Upper lobe of right lung (tissue), 1 donor: ENCODE results near the gene FAM131B. TPM values are rescaled to one million over a fixed set of nuclear protein-coding genes. Genes with fewer than 3 reads are reported as not detected.

Experiments
- ATAC-seq: fragments of 200-7000 bp; cut with Tn5 transposase; one replicate; pipeline ENCODE4 v1.9.1; 2020; ENCODE audit warnings: mild to moderate bottlenecking, moderate library complexity
- DNase-seq: peaks from one replicate; pipeline ENCODE4 v3.0.0-alpha.2; 2020
- H3K27ac ChIP-seq: fragments of 200-600 bp; one replicate; pipeline ENCODE4 v1.8.0; 2022
- H3K27me3 ChIP-seq: fragments of 200-600 bp; one replicate; pipeline ENCODE4 v1.8.0; 2022; ENCODE audit warnings: mild to moderate bottlenecking
- H3K36me3 ChIP-seq: fragments of 200-600 bp; one replicate; pipeline ENCODE4 v1.8.0; 2022
- H3K4me1 ChIP-seq: fragments of 200-600 bp; one replicate; pipeline ENCODE4 v1.8.0; 2022
- H3K4me3 ChIP-seq: fragments of 200-600 bp; one replicate; pipeline ENCODE4 v1.8.0; 2022; ENCODE audit warnings: mild to moderate bottlenecking
- H3K9me3 ChIP-seq: fragments of 200-600 bp; one replicate; pipeline ENCODE4 v1.8.0; 2022
- intact Hi-C: fragments of 100-400 bp; cut with DNase I; formaldehyde crosslinking; loops from one replicate; pipeline ENCODE4 v1.11.0; 2022
- total RNA-seq: library from RNA; stranded (reverse); fragmentation: NEBNext Ultra II Directional; extraction: Animal tissue kit (Norgen Biotek cat#: 25700); gene quantifications from one replicate; pipeline ENCODE4 v1.2.1, GENCODE V29; 2021
- TF ChIP-seq, protein P1 (sequence below): fragments of 200-600 bp; IDR thresholded peaks from one replicate; pipeline ENCODE4 v1.8.0; 2022; ENCODE audit warnings: antibody characterized with exemption
- donor health status: DM: no; HTN: yes; CAD: no; lungs with severe emphysema.

Gene FAM131B
- total RNA-seq, 1 donor from 2014 or later, result 0.90 TPM

DNA sequence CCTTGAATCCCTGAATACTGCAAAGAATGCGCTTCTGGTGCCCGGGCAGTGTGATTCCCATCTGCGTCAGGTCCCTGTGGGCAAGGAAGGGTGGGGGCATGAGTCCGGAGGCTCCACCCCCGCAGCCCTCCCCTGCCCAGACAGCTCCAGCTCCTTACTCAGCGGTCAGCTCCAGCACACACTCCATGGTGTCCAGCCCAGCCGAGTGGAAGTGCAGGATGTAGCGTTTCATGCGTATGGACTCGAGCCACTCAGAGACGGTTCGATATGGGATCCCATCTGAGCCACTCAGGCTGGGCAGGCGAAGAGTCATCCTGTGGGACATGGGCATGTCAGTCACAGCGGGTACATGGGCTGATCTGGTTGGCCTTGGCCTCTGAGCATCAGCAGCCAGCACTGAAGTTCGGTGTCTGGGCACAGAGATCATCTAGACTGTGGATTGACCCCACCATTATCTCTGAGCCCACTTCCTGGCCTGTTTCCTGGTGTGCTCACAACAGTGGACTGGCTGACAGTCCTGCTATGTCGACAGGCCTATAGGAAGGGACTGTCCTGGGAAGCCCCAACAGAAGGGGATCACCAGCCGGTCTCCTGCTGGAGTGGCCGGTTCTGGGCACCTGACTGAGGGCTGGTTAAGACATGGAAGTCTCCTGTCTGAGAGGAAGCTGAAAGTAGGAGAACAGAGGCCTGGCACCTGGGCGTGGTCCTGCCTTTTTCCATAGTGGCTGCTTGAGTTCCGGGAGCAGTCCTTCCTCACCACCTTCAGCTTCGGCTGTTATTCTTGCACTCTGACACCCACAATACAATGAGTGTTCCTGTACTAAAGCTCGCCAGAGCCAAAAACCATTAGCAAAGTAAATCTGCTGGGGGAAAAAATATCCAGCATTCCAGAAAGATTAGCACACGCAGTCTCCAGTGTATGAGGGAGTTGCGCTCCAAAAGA lies 29.2 kb upstream of the FAM131B start:
- TF ChIP-seq, protein P1, sequence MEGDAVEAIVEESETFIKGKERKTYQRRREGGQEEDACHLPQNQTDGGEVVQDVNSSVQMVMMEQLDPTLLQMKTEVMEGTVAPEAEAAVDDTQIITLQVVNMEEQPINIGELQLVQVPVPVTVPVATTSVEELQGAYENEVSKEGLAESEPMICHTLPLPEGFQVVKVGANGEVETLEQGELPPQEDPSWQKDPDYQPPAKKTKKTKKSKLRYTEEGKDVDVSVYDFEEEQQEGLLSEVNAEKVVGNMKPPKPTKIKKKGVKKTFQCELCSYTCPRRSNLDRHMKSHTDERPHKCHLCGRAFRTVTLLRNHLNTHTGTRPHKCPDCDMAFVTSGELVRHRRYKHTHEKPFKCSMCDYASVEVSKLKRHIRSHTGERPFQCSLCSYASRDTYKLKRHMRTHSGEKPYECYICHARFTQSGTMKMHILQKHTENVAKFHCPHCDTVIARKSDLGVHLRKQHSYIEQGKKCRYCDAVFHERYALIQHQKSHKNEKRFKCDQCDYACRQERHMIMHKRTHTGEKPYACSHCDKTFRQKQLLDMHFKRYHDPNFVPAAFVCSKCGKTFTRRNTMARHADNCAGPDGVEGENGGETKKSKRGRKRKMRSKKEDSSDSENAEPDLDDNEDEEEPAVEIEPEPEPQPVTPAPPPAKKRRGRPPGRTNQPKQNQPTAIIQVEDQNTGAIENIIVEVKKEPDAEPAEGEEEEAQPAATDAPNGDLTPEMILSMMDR, result no peak
- H3K27ac ChIP-seq, result peak overlapping the region; percentile 90
- H3K36me3 ChIP-seq, result peaks cover 49% of the 10 kb centered on the region
- DNase-seq (no peak), ATAC-seq (peak; percentile 39)
- no peaks in the 10 kb centered on the region for H3K9me3 ChIP-seq
- H3K4me3 ChIP-seq, result no peak overlapping the region
- intact Hi-C loops, result no loop called here
- peaks cover 61% of the 10 kb centered on the region for H3K4me1 ChIP-seq
- no peaks in the 10 kb centered on the region for H3K27me3 ChIP-seq

DNA sequence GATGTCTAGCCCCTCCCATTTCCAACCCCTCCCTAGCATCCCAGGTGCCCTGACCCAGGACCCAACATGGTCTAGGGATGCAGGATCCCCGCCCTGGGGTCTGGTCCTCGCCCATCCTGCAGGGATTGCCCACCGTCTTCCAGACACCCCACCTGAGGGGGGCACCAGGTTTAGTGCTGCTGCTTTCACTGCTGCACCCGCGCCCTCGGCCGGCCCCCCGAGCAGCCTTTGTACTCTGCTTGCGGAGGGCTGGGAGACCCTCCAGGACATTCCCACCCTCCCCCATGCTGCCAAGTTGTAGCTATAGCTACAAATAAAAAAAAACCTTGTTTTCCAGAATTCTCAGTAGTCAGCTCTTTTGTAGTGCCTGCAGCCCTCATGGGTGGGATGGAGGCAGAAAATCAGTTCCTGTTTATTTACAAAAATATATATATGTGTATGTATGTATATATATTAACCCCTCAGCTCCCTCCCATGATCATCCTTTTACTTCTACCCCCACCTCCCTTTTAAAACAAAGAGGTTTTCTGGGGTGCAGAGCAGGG lies 28.3 kb upstream of the FAM131B start:
- TF ChIP-seq, protein P1, result no peak
- Histone ChIP-seq H3K27ac (peak overlapping the region; percentile 90), H3K27me3 (no peaks in the 10 kb centered on the region), H3K4me1 (peaks cover 56% of the 10 kb centered on the region), H3K9me3 (no peaks in the 10 kb centered on the region), H3K36me3 (peaks cover 49% of the 10 kb centered on the region), H3K4me3 (no peak overlapping the region)
- ATAC-seq (no peak), DNase-seq (no peak)
- intact Hi-C loops, result no loop called here

DNA sequence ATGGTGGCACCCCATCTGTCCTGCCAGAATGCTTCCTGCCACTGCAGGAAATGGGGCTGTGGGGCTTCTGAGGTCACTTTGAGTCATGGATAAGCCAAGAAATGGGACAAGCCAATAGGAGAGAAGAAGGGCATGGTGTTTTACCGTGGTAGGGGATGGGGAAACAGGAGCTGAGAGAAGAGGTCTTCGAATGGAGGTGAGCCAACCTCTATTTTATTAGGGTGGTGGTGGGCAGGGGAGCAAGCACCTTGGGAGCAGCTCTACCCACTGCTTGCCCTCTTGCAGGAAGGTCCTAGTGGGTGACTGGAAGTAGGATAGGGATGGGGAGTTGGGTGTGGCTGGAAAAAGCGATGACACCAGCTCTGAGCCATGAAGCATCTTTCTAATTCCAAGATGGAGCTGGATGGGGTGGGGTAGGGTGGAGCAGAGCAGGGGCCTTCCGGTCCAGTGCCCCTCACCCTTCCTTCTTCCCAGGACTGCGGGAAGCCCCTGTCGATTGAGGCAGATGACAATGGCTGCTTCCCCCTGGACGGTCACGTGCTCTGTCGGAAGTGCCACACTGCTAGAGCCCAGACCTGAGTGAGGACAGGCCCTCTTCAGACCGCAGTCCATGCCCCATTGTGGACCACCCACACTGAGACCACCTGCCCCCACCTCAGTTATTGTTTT lies 27.7 kb upstream of the FAM131B start:
- DNase-seq (no peak), ATAC-seq (no peak)
- TF ChIP-seq, protein P1, result no peak
- no peaks in the 10 kb centered on the region for H3K9me3 ChIP-seq
- H3K27ac ChIP-seq, result no peak overlapping the region
- H3K36me3 ChIP-seq, result peaks cover 49% of the 10 kb centered on the region
- no peaks in the 10 kb centered on the region for H3K27me3 ChIP-seq
- intact Hi-C loops, result no loop called here
- peaks cover 54% of the 10 kb centered on the region for H3K4me1 ChIP-seq
- no peak overlapping the region for H3K4me3 ChIP-seq

DNA sequence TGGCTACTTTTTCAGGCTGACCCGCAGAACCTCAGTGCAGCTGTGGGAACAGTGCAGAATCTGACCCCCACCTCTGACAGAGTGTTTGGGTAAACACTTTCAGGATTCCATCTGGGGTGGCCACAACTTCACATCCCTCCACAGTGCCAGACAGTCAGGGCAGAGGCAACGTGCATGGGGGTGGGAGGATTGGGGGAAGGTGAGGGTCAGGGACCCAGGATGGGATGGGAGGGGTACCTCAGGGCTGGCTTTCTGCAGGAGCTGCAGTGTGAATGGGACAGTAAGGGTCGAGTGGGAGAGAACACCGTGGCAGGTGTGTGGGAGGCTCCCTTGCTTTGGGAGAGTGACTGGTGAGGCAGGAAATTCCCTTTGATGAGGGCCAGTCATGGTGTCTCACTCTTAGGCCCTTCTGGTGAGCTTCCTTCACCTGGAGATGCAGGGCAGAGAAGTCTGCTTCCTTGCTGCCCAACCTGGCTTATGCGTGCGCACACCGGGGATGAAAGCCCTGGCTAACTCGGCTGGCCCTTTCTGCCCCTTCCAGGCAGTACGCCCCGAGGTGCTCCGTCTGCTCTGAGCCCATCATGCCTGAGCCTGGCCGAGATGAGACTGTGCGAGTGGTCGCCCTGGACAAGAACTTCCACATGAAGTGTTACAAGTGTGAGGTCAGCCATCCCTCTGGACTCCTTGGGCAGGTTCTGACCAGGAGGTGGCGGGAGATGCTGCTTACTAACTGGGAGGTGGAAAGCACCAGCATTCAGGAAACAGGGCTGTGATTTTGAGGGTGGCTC lies 27.0 kb upstream of the FAM131B start:
- no peaks in the 10 kb centered on the region for H3K9me3 ChIP-seq
- H3K27ac ChIP-seq, result no peak overlapping the region
- peaks cover 58% of the 10 kb centered on the region for H3K4me1 ChIP-seq
- H3K27me3 ChIP-seq, result no peaks in the 10 kb centered on the region
- ATAC-seq (no peak), DNase-seq (no peak)
- intact Hi-C loops, result no loop called here
- TF ChIP-seq, protein P1, result no peak
- H3K36me3 ChIP-seq, result peaks cover 49% of the 10 kb centered on the region
- no peak overlapping the region for H3K4me3 ChIP-seq

DNA sequence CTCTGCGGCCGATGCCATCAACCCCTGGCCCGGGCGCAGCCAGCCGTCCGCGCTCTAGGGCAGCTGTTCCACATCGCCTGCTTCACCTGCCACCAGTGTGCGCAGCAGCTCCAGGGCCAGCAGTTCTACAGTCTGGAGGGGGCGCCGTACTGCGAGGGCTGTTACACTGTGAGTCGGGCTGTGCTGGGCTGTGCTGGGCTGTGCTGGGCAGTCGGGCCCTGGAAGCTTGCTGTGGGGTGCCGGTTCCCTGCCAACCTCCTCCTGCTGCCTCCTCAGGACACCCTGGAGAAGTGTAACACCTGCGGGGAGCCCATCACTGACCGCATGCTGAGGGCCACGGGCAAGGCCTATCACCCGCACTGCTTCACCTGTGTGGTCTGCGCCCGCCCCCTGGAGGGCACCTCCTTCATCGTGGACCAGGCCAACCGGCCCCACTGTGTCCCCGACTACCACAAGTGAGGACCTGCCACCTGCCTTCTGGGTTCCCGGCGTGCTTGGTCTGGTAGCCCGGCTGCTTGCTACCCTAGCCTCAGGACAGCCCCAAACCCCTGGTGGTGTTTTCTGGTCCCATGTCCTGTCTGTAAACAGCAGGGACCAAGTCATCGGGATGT lies 26.1 kb upstream of the FAM131B start:
- intact Hi-C loops, result no loop called here
- Histone ChIP-seq H3K27ac (no peak overlapping the region), H3K4me1 (peaks cover 65% of the 10 kb centered on the region), H3K9me3 (no peaks in the 10 kb centered on the region), H3K4me3 (no peak overlapping the region), H3K36me3 (peaks cover 51% of the 10 kb centered on the region), H3K27me3 (no peaks in the 10 kb centered on the region)
- DNase-seq (no peak), ATAC-seq (no peak)
- TF ChIP-seq, protein P1, result no peak
